ENCODE data around the gene NPLOC4.

The NPLOC4 gene

DNA sequence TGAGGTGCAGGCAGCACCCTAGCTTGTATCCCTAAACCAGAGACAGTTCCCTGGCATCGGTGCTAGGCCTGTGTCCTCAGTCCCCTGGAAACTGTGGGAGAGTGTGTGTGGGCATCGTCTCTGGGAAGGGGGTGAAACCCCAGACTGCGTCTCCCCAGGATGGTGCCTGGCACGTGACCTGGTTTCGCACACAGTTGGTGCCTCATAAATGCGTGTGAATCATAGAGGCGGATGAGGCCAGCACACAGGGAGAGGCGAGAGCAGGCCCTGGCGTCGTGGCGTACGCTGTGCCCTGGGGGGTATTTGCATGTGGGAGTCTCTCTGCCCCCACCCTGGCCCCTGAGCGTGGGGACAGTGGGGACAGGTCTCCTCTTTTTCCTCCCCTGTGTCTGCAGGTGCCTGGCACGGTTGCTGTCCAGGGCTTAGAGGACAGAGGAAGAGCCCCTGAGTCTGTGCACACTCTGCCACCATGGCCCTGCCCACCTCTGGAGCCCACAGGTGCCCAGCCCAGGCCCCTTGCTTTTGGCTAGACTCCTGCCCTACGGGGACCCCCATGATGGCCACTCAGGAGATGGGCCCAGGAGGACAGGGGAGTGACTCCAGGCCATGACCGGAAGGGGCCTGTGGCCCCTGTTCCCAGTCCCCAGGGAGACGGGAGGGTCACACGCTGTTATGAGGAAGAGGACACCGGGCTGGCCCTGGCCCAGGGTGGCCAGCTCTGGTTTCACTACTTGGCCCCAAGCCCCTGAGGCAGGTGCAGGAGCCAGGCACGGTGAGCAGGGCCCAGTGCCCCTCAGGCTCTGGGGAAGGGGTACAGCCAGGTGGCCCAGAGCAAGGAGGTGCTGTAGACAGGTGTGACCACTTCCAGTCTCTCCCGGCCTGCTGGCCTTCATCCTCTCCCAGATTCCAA lies 110.0 kb downstream of the NPLOC4 start:
- DNase-seq (ENCODE audit: low spot score) = no peak
- TF ChIP-seq, protein P1, sequence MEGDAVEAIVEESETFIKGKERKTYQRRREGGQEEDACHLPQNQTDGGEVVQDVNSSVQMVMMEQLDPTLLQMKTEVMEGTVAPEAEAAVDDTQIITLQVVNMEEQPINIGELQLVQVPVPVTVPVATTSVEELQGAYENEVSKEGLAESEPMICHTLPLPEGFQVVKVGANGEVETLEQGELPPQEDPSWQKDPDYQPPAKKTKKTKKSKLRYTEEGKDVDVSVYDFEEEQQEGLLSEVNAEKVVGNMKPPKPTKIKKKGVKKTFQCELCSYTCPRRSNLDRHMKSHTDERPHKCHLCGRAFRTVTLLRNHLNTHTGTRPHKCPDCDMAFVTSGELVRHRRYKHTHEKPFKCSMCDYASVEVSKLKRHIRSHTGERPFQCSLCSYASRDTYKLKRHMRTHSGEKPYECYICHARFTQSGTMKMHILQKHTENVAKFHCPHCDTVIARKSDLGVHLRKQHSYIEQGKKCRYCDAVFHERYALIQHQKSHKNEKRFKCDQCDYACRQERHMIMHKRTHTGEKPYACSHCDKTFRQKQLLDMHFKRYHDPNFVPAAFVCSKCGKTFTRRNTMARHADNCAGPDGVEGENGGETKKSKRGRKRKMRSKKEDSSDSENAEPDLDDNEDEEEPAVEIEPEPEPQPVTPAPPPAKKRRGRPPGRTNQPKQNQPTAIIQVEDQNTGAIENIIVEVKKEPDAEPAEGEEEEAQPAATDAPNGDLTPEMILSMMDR (IDR thresholded peaks at IDR 0.05; ENCODE audit: borderline replicate concordance, control extremely low read depth, extremely low read depth, insufficient read depth, missing control alignments) = no peak
- in situ Hi-C loops (cut with MboI; ENCODE audit: low sequenced_read_pairs, unreplicated experiment) = no loop called here

DNA sequence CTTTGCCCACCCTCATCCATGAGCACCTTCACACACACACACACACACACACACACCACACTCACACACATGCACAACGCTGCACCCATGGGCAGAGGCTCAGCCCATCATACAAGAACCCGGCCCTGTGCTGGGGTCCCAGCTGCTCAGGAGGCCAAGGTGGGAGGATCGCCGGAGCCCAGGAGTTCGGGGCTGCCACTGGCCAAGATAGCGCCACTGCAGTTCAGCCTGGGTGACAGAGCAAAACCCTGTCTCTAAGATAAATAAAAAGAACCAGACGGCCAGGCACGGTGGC lies 112.1 kb downstream of the NPLOC4 start:
- in situ Hi-C loops (cut with MboI; ENCODE audit: low sequenced_read_pairs, unreplicated experiment) = no loop called here
- TF ChIP-seq, protein P1 (IDR thresholded peaks at IDR 0.05; ENCODE audit: borderline replicate concordance, control extremely low read depth, extremely low read depth, insufficient read depth, missing control alignments) = no peak
- DNase-seq (ENCODE audit: low spot score) = no peak

DNA sequence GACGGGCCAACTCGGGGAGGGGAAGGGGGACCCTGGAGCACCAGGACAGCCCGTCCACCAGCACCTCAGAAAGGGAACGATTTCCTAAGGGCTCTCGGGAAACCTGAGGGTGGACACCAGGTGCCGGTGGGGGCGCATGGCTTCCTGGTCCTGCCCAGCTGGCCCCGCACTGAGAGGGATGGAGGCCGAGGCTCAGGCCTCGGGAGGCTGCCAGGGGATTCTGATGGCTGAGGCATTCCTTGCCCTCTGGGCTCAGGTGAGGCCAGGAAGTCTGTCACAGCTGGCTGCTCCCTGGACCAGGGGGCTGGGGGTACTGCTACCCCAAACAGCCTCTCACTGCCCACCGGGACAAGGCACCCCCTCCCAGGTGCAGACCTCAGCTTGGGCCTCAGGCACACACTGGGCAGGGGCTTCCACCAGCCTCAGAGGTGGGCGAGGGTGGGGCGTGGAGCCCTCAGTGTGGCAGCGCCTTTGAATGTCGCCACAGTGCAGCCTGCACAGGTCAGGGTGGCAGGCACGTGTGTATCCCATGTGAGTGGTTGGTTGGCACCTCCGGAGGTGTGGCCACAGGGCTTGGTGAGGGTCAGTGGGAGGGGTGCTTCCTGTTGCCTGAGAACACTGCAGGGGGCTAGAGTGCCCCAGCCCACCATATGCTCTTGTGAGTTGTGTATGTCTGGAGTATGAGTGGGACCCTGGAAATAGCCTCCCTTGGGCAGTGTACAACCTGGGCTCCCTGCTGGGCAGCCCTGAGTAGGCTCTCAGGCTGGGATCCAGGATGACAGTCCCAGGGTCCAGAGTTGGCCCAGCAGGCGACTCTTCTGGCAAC lies 112.7 kb downstream of the NPLOC4 start:
- in situ Hi-C loops (cut with MboI; ENCODE audit: low sequenced_read_pairs, unreplicated experiment) = no loop called here
- TF ChIP-seq, protein P1 (IDR thresholded peaks at IDR 0.05; ENCODE audit: borderline replicate concordance, control extremely low read depth, extremely low read depth, insufficient read depth, missing control alignments) = no peak
- DNase-seq (ENCODE audit: low spot score) = no peak

DNA sequence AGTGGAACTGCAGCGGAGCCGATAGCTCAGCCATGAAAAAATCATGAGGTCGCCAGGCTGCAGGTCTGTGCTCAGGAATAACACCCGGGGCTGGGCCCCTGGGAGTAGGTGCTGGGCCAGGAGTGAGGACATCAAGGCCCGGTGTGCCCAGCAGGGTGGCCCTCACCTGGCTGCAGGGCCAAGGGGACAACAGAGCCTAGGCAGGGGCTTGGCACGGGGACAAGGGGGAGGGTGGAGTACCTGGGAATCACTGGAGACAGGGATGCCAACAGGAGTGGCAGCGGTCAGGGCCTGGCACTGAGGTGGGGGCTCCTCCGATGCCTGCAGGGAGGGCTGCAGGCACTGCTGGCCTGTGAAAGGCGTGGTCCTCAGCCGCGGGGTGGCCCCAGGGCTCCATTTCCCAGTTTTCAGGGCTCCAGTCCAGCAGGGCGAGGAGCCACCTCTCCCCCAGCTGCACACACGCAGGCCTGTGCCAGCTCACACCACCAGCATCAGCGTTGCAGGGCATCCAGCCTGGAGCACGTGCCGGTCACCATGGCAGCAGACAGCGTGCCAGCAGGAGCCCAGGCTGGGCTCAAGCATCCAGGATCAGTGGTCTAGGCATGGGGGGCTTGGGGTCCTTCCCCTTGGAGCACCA lies 113.4 kb downstream of the NPLOC4 start:
- in situ Hi-C loops (cut with MboI; ENCODE audit: low sequenced_read_pairs, unreplicated experiment) = no loop called here
- TF ChIP-seq, protein P1 (IDR thresholded peaks at IDR 0.05; ENCODE audit: borderline replicate concordance, control extremely low read depth, extremely low read depth, insufficient read depth, missing control alignments) = no peak
- no peak for DNase-seq (ENCODE audit: low spot score)

DNA sequence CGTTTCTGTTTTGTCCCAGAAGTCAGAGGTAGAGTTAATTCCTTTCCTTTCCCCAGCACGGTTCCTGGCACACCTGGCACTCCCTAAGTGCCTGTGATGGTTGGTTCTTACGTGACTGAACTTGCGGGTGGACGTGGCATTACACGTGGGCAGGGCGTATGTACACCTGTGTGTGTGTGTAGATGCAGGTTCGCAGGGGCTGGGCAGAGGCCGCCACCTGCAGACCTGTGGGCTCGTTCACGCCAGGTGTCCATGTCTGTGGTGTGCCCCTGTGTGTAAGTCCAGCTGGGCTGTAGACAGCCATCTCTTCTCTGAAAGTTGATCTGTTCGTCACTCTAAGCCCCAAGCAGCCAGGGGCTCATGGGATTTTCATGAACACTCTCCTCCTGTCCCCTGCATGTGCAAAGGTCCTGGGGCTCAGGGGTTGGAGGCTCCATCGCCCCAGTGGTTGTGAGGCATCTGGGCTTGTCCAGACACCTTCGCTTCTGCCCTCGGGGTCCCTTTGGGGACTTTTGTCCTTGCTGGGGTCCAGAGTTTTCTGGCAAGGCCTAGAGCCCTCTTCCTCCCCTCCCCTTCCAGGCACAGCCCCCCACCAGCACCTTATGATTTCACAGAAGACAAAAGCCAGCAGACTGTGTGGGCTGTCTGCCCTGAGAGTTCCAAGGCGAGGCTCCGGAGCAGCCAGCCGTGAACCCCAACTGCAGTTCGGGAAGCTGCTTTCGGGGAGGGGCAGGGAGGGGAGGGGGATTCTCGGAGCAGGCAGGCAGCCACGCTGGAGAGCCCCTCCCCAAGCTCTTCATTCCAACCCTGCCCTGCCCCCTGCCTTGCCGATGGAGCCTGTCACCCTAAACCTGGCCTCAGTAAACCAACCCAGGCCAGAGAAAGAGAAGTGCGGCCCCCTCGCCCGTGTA lies 114.2 kb downstream of the NPLOC4 start:
- DNase-seq (ENCODE audit: low spot score) = no peak
- TF ChIP-seq, protein P1 (IDR thresholded peaks at IDR 0.05; ENCODE audit: borderline replicate concordance, control extremely low read depth, extremely low read depth, insufficient read depth, missing control alignments) = no peak
- in situ Hi-C loops (cut with MboI; ENCODE audit: low sequenced_read_pairs, unreplicated experiment) = no loop called here
